HG03469 (cell line): ENCODE data around the gene TFAP2A.

ENCODE experiments used
- ATAC-seq: cut with Tn5 transposase; IDR thresholded peaks from one replicate; pipeline ENCODE4 v1.9.1; 2021; ENCODE audit warnings: mild to moderate bottlenecking, moderate library complexity, moderate number of reproducible peaks; ENCODE audit not compliant: unreplicated experiment

The TFAP2A gene

DNA sequence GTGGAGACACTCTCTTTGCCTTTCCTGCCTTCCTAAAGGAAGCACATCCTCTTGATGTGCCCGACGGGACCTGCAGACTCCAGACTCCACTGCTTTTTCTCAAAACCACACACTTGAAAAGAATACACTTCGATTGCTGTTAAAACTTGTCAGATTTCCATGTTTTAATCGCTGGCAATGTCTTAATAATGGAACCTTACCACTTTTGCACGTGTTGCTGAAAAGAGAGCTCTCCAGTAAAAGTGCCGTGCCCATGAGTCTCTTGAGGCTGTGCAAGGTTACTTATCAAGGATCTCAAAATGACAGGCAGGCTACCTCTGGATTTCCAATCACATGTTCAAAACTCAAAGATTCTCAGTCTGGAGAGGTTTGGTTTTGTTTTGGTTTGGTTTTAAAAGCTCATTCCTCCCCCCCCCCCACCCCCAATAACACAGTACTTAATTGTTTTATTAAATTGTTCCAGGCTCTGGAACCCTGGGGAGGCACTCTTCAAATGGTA, 12.0 kb upstream of the TFAP2A start:
- no peak for ATAC-seq

DNA sequence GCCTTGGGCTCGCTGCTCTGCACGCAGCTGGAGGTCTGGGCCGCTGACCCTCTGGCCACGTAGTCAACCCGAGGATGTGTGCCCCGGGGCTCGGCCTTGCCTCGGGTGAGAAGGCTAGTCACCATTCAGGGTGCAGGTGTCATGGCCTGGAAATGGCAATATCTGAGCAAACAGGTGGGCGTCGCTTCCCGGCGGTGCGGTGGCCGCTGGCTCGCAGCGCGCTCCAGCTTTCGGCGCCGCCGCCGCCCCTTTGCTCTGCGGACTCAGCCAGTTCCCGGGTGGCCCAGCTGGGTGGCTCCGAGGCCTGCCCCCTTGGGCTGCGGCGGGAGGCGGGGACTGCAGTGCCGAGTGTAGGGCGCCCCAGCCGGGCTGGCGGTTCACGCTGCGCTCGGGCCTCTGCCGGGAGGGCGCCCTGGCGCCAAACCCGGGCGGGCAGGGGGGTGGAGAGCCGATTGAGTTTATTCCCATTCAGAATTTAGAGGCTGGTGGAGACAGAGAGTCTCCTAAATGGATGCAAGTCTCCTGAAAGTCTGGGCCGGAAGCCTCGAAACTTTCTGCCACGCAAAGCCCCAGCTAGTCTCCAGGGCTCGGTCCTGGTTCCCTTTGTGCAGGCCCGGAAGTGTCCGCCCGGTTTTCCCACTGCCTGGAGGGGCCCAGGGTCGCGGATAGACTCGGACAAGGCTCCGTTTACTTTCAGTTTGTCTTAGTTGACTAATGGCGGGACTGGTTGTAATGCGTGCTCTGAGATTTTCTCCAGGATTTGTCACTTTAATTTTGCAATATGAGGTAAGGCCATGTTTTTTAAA, 11.3 kb upstream of the TFAP2A start:
- peak; percentile 38 for ATAC-seq

DNA sequence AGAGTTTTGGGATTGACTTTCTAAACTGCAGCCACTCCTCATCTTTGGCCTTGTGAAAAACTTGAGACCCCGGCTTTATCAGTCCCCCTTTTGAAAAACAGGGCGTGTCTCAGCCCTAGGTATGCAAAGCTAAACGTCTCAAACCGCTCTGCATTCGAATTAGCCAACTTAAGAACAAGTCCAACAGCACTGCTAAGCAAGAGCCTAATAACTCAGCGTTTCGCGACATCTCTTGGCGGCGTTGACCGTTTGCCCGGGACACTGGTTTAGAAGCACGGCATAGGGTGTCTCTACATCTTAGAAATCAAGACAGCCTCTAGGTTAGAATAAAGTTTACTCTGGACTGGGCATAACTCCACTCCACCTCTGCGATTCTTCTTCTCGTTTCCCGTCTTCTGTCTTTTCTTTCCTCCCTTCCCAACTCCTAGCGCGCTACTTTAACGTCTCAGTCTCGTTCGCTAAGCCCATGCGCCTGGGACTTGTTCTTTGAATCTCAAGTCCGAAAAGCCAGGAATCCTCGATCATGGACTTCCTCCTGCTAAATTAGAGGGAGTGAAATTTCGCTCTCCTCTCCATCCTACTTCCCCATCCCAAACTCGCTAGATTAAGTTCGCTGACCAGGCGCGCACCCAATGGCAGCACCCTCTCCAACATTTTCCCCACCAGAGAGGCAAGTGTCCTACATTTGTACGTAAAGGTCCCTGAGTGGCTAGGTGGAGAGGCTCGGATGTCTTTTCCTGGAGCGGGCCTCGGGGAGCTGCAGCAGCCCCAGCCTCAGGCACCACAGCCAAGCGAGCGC, 10.5 kb upstream of the TFAP2A start:
- ATAC-seq: no peak

DNA sequence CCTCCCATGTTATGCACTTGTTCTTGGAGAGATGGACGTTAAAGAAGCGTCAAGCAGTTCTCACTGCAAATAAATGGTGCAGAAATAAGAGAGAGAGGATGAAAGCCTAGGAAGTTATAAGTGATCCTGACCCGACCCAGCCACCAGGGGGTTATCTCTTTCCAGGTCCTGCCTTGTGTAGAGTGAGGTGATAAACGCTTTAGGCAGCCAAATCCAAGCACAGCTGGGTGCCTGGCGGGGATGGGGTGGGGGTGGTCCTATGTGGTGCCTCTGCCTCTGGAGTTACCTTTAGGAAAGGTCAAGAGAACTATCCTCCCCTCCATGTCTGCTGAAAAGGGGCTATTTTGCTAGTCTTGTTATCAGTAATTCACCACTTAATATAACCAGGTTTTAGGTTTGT, 9.2 kb upstream of the TFAP2A start:
- no peak for ATAC-seq

DNA sequence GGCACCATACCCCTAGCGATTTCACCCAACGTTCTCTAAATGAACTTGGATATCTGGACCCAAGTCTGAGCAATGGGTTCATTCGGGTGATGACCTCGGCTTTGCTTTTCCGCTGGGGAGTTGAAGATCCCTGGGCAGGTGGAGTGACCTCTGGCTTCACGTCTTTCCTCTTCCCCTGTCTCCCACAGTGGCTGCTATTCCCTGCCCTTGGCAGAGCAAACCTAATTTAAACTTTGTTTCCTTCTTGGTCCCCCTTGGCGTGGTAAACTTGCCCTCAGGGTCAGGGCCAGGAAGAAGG, 7.8 kb upstream of the TFAP2A start:
- no peak for ATAC-seq

DNA sequence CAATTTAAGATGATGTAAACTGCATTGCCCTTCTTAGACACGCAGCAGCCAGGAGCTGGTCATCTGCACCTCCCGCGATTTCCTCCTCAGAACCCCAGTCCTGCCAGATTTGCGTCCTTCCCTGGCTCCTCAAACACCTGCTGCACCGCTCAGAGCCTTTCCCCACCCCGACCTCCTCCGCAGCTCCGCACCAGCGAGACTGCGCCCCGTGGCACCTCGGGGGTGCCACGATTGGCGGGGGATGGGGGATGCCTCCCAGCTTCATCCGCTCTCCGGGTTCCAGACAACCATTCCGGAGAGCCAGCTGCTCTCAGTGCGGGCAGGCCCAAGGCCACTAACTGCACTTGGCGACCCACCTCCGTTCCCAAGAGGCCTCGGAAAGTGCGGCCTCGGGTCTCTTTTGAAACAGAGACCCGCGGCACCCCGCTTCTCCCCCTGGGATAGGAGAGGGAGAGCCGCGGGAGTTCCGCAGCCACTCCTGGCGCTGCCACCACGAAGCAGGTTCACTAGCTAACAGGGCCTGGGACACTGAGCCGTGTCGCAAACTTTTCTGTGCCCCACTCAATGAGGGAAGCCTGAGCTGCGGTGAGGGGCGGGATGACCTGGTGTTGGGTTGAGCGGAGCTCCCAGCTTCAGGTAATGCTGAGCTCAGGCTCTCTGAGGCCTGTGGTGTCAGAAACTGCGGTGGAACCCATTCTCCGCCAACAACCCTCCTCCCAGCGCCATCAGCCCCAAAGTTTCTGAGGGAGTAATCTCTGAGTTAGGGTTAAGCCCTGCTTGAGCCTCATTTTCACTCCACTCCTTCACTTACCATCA, 7.3 kb upstream of the TFAP2A start:
- ATAC-seq: no peak

DNA sequence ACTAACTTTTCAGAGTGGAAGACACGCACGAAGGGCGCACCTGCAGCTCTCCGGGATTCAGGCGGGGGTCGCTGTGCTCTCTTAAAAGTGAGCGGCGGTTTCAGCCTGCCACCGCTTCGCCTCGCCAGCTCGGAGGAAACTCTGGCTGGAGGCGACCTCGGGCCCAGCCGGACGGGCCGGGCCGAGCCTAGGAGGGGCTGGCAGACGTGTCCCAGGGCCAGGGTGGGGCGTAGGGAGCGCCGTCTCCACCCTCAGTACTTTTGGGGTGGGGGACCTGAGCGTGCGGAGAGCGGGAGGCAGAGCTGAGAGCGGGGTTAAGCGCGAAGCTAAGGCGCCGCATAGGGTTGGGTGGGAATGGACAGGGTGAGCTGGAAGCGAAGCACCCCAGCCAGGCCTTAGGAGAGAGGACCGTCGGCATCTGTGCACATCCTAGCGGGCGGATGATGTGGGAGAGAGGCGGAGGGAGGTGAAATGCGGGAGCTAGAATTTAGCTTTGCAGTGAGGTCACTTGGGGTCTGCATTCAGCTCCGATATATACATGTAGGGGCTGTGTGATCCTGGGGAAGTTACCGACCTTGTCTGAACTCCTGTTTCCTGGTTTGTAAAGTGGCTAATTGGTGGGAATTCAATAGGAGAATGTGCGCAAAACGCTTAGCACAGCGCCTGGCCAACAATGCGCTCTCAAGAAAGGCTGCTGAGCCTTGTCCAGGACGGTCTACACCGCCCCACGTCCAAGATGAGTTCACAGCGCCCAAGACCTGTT, 6.5 kb upstream of the TFAP2A start:
- ATAC-seq: no peak

DNA sequence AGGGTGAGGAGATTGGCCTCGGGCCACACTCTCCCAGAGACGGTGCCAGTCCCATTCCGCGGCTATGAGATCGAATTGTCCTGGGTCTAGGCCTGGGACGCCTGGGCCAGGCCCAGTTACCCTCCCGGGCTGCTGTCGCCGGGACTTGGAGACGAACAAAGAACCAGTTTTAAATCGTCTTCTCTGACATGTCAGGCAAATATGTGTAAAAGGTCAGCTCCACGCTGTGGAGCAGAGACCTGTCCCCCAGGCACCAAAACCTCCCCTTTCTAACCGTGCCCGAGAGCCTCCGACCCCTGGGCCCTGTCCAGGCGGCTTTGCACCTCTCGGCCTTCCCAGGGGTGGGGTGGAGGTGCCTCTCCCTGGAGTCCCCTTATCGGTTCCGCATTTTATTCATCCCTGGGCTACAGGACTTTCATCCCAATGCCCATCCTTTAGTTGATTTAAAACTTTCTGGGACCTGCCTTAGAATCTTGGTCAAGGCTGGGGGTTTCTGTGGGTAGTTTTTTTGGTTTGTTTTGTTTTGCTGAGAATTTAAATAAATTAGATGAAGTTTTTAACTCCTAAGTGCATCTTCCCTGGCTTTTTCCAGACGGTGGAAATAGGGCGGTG, 5.8 kb upstream of the TFAP2A start:
- no peak for ATAC-seq

DNA sequence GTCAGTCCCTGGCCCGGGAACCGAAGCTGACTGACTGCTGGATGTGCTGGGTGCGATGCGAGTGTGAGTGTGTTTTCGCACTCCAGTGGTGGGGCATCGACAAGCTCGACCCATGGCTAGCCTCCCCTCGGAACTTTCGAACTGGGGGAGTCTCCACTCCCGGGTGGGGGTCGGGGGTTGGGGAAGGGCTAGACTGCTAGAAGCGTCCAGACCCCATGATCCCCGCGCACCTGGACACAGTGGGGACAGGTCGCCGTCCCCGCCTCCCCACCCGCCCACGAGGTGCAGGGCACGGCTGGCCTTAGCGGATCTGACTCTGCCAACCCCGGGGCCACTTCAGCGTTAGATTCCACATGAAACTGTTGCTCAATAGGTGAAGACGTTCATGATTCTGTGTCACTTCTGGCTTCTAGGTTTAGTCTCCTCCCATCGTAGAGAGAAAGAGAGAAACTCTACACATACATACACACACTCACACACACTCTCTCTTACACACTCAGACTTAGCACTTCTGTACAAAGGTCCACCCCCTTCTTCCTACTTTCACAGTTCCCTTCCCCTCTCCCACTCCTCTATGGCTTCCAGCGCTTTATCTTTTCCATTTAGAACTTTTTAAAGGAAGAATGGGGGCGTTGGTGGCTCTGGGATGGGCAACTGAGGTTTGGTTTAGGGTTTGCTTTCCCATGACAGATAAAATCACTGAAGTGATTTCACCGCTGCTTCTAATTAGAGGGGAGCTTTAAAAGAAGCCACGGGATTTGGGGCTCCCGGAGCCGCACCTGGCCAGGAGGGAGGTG, 5.1 kb upstream of the TFAP2A start:
- ATAC-seq: no peak

DNA sequence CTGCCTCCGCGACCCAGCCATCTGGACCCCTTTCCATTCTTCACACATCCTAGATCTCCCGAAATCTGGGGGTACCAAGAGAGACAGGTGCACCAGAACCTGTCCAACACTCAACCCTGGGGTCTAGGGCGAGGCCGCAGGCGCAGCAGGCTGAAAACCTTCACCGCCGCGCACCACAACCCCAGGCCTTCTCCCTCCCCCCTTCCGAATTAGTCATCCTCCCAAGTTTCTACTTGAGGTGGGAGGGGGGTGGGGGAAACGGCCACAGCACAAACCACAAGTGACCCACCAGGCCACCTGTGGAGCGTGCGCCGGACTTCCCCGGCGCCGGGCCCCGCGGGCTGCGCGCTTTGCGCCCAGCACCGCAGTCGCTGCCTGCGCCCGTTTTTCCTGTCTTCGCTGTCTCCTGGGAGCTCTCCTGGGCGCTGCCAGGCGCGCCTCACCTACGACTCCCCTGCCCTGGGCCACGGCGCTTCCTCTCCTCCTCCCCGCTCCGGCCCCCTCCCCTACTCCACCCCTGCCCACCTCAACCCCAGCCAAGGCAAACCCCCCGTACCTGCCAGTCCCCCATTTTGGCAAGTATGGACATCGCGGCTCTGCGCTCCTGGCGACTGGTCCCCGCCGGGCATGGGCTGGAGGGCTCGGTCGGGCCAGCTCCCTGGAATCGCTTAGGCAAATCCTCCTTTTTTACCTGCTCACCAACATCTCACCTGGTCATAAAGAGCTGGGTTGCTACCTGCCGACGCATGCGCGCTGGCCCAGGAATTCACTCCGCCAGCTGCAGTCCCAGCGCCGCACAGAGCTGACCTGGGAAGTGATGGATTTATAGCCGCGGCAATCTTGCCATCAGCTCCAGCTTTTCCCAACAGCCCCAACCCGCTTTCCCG, 4.2 kb upstream of the TFAP2A start:
- ATAC-seq: no peak

DNA sequence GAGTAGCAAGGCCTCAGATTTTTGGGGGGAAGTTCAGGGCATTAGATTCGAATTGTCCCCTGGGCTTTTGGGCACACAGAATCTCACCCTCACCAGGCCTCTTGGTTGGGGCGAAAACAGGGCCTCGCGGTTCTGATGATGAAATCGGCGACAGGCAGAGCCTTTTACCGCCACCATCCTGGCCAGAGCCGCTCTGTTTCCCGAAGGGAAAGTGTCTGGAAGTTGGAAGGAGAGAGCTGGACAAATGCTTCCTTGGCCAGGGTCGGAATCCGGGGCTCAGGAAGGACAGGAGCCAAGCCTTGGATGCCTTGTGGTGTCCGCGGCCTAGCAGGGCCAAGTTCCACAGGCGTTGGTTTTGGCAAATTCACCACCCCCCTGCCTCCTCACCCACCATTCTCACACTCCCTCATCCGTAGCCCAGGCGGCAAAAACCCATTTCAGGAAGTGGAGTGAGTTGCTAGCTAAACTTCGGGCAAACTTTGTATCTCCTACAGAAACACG, 3.5 kb upstream of the TFAP2A start:
- ATAC-seq: no peak

DNA sequence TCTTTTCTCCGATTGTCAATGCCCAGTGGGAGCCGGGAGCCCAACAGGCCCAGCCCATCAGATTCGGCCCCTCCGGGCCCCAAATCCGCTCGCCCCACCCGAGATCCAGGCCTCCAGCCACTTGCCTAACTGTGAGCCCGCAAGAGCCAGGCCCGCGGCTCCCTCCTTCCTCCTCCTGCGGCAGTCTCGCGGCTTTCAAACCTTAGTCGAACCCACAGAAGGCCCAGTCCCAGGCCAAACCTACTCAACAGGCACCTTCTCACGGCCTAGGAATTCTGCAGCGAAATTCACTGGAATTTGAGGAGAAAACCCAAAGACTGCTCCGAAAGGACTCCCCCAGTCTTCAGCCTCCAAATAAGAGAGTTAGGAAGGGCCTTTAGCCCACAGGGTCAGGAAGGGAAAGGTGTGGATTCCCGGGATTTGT, 2.8 kb upstream of the TFAP2A start:
- ATAC-seq: no peak

DNA sequence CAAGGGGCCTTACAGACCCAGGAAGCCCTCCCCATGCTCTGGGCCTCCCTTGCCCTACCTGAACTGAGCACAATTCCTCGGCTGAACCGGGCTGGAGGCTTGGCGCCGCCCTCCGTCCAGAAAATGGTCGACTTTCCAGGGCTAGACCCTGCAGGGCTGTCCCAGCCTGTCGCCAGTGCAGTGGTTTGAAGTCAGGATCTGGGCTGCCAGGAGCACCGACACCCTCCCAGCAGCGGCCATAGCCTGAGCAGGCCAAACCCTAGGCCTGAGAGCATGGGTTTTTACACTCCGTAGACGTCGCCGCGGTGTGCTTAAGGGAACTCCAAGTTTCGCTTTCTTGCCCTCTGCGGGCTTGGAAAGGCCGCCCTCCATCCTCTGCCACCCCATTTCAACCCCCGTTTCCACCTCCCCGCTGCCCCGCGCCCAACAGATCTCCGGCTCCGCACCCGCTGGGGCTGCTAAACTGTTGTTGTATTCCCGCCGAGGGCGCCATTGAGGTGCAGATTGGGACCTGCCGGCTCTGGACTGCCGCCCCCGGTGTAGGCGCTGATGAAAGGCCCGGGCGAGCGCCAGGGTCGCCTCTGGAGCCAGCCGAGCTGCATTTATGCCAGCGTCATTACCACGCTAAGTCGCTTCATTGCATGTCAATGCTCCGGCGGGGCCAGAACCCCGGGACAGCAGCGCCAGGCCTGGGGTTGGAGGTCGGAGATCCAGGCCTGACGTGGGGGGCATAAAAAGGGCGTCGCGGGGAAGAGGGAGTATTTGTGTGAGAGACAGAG, 2.2 kb upstream of the TFAP2A start:
- ATAC-seq: no peak

DNA sequence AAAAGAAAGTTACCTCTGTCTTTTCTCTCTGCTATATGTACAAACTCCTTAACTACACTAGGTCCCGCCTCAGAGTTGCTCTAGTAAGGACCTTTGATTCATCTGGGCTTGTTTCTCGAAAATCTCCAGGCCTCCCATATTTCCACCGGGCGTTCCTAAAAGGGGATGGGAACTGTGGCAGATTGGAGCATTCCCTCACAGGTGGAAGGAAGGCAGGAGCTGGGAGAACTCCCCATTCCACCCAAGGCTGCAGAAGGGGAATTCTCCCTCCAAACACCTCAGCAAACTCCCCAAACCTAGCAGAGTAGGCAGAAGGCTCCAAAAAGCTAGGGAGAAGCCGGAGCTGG, 1.6 kb upstream of the TFAP2A start:
- ATAC-seq: no peak

DNA sequence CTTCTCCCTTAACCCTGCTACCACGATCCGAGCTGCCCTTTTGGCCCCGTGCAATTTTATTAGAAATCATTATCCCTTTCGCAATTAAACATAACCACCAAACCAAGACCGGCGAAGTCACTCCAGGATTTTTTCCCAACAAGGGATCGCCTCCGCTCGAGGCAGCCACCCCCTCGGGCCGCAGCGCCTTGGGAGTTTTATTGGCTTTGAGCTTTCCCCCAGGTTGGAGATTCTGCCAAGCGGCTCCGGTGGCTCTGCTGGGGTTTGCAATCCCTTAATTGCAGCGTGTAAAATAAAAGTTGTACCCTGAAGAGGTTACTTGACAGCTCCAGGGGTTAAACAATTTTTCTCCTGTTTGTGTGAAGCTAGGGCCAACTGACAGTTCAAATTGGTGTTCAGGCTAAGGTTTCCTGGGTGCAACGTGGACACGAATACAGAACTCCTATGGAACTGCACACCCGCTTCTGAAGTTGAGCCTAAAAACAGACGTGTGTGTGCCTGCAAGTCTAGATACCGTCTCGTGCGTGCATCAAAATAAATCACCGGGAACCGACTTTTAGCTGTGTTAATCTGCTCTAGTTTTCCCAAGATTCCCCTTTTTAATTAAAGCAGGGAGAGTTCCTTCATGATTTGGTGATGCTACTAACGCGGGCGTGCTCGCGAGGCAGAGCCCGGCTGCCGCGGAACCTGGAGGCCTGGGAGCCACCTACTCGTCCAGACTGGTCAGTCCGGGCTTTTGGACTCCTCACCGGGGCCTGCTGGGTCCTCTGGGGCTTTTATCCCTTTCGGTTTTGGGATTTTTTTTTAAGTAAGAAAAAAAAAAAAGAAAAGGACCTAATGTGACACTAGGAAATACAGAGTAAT, 975 bp upstream of the TFAP2A start:
- ATAC-seq: no peak

DNA sequence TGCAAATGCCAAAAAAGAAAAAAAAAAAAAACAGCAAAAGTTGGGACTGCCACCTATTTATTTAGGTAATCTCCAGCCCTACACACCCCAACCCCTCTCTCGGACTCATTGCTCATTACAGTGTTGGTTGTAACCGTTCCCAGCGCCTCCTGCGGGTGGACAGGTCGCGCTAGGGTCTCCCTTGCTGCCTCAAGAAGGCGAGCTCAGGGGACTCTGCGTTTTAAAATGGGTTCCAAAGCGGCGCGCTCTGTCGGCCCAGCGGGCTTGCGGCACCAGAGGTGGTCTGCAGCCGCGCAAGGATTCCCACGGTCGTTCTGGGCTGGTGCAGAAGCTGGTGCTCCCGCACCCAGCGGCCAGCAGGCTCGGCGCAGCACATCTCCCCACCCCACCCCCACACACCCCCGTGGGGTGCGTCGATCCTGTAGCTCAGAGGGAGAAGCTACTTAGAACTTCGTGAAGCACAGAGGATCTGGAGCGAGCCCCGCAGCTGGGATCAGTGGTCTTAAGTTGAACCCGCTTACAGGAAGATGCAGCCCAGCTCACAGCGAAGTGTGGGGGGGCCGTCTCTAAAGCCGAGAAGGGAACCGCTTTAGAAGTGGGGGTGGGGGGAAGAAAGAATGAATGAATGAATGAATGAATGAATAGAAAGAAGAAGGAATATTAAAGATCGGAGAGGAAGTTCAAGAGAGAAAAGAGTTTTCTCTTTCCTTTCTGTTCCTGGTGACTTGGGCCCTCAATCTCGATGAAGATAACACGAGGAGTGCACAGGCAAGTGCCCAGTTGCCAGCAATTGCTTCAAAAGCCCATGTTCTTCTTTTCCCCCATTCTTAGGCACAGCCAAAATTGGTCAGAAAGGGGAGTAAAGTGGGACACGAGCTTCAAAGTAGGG, 780 bp downstream of the TFAP2A start:
- ATAC-seq: no peak
